SK-N-SH (cell line): ENCODE measurements around the gene TTC39B. TPM values are rescaled to one million over a fixed set of nuclear protein-coding genes. Genes with fewer than 3 reads are reported as not detected.

Experiments
- CTCF ChIA-PET: fragments of 300-600, 350-600 bp; formaldehyde crosslinking; extraction: SDS; loops from one replicate; lab custom pipeline; 2021; lab: Yijun Ruan, JAX
- POLR2A ChIA-PET: fragments of 350-600 bp; sonication (Branson Sonifier 250); formaldehyde crosslinking; extraction: SDS; loops from one replicate; lab custom pipeline; 2020; ENCODE audit warnings: antibody characterized with exemption, inconsistent platforms; lab: Yijun Ruan, JAX
- DNase-seq: peaks from one replicate; pipeline ENCODE4 v3.0.0; 2012
- H2AFZ ChIP-seq: fragments of 200-600 bp; sonication (generic); 2 replicates; pipeline ENCODE4 v1.8.1; 2016; ENCODE audit warnings: antibody characterized with exemption, mild to moderate bottlenecking, low read depth
- H3F3A ChIP-seq: fragments of 200-600 bp; sonication (generic); replicated peaks from 2 replicates; pipeline ENCODE3; 2016; ENCODE audit warnings: antibody characterized with exemption, mild to moderate bottlenecking; ENCODE audit not compliant: insufficient read depth
- H3K27ac ChIP-seq, 2 experiments: fragments of 200-500 bp in 1 of 2; fragments of 200-600 bp in 1 of 2; sonication (Bioruptor generic) in 1 of 2; sonication (generic), shearing (Covaris generic) in 1 of 2; 2 replicates each; pipeline versions ENCODE4 v1.5.1 to v1.6.1; 2014 to 2016; ENCODE audit warnings: low read depth in 2 of 2, inconsistent platforms in 1 of 2, low read length in 1 of 2, mild to moderate bottlenecking in 1 of 2, mixed read lengths in 1 of 2
- H3K27me3 ChIP-seq: fragments of 200-600 bp; sonication (generic), shearing (Covaris generic); 2 replicates; pipeline ENCODE4 v1.6.1; 2016; ENCODE audit warnings: mixed run types; ENCODE audit not compliant: insufficient read depth
- H3K36me3 ChIP-seq, 2 experiments: fragments of 200-500 bp in 1 of 2; fragments of 200-600 bp in 1 of 2; sonication (Bioruptor generic) in 1 of 2; sonication (generic) in 1 of 2; replicated peaks in 1 of 2; 2 replicates each; pipeline versions ENCODE3 to v1.5.1; 2014 to 2016; ENCODE audit warnings: low read length in 1 of 2, mild to moderate bottlenecking in 1 of 2; ENCODE audit not compliant: insufficient read depth in 2 of 2, control insufficient read depth in 1 of 2
- H3K4me1 ChIP-seq, 2 experiments: fragments of 200-500 bp in 1 of 2; fragments of 200-600 bp in 1 of 2; sonication (Bioruptor generic) in 1 of 2; sonication (generic), shearing (Covaris generic) in 1 of 2; 2 replicates each; pipeline versions ENCODE4 v1.5.1 to v1.6.1; 2014 to 2016; ENCODE audit warnings: low read depth in 1 of 2, low read length in 1 of 2, mixed run types in 1 of 2; ENCODE audit not compliant: insufficient read depth in 2 of 2, control insufficient read depth in 1 of 2
- H3K4me2 ChIP-seq: fragments of 200-600 bp; sonication (generic), shearing (Covaris generic); 2 replicates; pipeline ENCODE4 v1.6.1; 2017; ENCODE audit warnings: mixed run types
- H3K4me3 ChIP-seq, 2 experiments: fragments of 200-500 bp in 1 of 2; fragments of 200-600 bp in 1 of 2; sonication (Bioruptor generic) in 1 of 2; sonication (generic), shearing (Covaris generic) in 1 of 2; 2 replicates each; pipeline versions ENCODE4 v1.5.1 to v1.8.1; 2014 to 2016; ENCODE audit warnings: low read depth in 2 of 2, inconsistent platforms in 1 of 2, low read length in 1 of 2, mild to moderate bottlenecking in 1 of 2, mixed read lengths in 1 of 2, moderate library complexity in 1 of 2
- H3K79me2 ChIP-seq: fragments of 200-600 bp; sonication (generic); 2 replicates; pipeline ENCODE4 v1.8.1; 2017; ENCODE audit warnings: mild to moderate bottlenecking; ENCODE audit not compliant: insufficient read depth
- H3K9ac ChIP-seq: fragments of 200-600 bp; sonication (generic); 2 replicates; pipeline ENCODE4 v1.6.1; 2017; ENCODE audit warnings: mixed run types
- H3K9me2 ChIP-seq: fragments of 200-600 bp; sonication (generic); 2 replicates; pipeline ENCODE4 v1.6.1; 2017; ENCODE audit warnings: mixed run types
- H3K9me3 ChIP-seq: fragments of 200-600 bp; sonication (generic); 2 replicates; pipeline ENCODE4 v1.6.1; 2017; ENCODE audit warnings: mixed run types, mild to moderate bottlenecking, moderate library complexity
- H4K20me1 ChIP-seq: fragments of 200-600 bp; sonication (generic); 2 replicates; pipeline ENCODE4 v1.6.1; 2017; ENCODE audit warnings: mild to moderate bottlenecking, mixed run types; ENCODE audit not compliant: insufficient read depth
- CHD2 ChIP-seq: fragments of 150-350 bp; IDR thresholded peaks from 2 replicates; pipeline ENCODE4 v1.6.1; 2018; ENCODE audit warnings: low read length; ENCODE audit not compliant: partially characterized antibody
- EZH2phosphoT487 ChIP-seq: fragments of 200-600 bp; sonication (generic); IDR thresholded peaks from 2 replicates; pipeline ENCODE4 v1.6.1; 2017; ENCODE audit warnings: low read depth, mixed run types, mild to moderate bottlenecking, antibody characterized with exemption, moderate library complexity, borderline replicate concordance
- FOSL2 ChIP-seq: IDR thresholded peaks from 2 replicates; pipeline ENCODE4 v1.4.0; 2012; ENCODE audit warnings: low read depth, mild to moderate bottlenecking, moderate library complexity, borderline replicate concordance
- FOXM1 ChIP-seq: IDR thresholded peaks from 2 replicates; pipeline ENCODE4 v1.4.0; 2012; ENCODE audit warnings: low read depth, mild to moderate bottlenecking
- JUND ChIP-seq: IDR thresholded peaks from 2 replicates; pipeline ENCODE4 v1.4.0; 2012
- MEF2A ChIP-seq: IDR thresholded peaks from 2 replicates; pipeline ENCODE4 v1.4.0; 2012; ENCODE audit warnings: low read depth, borderline replicate concordance
- RFX5 ChIP-seq: IDR thresholded peaks from 2 replicates; pipeline ENCODE4 v1.6.1; 2012; ENCODE audit warnings: mild to moderate bottlenecking, improper control_type of control experiment, low read length
- TAF1 ChIP-seq: IDR thresholded peaks from 2 replicates; pipeline ENCODE4 v1.6.1; 2012; ENCODE audit warnings: low read depth, mild to moderate bottlenecking, low read length, moderate library complexity, borderline replicate concordance
- TCF12 ChIP-seq: IDR thresholded peaks from 2 replicates; pipeline ENCODE4 v1.4.0; 2012
- WGBS: methylation state at CpG from one replicate; pipeline ENCODE4 v1.1.6; 2017; ENCODE audit warnings: low lambda C conversion rate; 5-methylcytosine and 5-hydroxymethylcytosine counted together
- polyA plus RNA-seq, 3 experiments: library from polyadenylated mRNA; depleted of rRNA; stranded (reverse); fragments of >200 nt; gene quantifications; 2 replicates each; pipeline ENCODE4 v1.2.3, GENCODE V29; 2012
- TF ChIP-seq, protein P1 (sequence below): IDR thresholded peaks from 2 replicates; pipeline ENCODE4 v1.4.0; 2012; ENCODE audit warnings: low read depth, borderline replicate concordance
- TF ChIP-seq, protein P2 (sequence below): IDR thresholded peaks from 2 replicates; pipeline ENCODE4 v1.6.1; 2012; ENCODE audit warnings: mild to moderate bottlenecking, low read depth, low read length, moderate library complexity
- TF ChIP-seq, protein P3 (sequence below): IDR thresholded peaks from 2 replicates; pipeline ENCODE4; 2012

TTC39B gene
- polyA plus RNA-seq, 1 of the 3 experiments (the other 2 are of a cell fraction) = 0.54 TPM

DNA sequence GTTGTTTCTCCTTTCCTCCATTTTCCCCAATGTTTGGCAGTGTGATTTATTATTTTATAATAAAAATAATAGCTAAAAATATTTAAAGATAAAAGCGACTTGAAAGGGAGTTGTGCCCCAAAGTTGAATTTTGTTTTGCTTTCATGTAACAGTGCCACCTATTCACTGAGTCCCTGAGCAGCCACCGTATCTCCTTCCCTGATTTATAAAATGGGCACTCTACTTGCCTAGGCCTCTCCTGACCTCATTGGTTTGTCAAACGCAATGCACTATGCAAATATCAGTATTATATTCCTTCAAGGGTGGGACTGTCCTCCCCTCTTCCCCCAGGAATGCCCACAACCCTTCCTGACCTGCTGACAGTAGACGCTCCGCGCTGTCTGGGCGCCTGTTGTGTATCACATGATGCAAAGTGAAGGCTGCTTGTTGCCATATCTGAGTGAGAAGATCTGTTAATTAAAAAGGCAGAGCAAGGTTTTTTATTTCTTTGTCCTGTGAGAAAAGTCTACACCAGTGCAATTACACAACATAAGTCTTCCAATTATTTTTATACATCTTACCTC is 81.4 kb downstream of the TTC39B start:
- Histone ChIP-seq H3K36me3 (peaks cover 0 to 2% of the 10 kb centered on the region in 2 experiments), H2AFZ (no peak overlapping the region), H3K9ac (no peak overlapping the region), H3K27me3 (no peaks in the 10 kb centered on the region), H3F3A (no peaks in the 10 kb centered on the region), H3K27ac (no peak overlapping the region), H3K4me2 (no peak overlapping the region), H3K4me1 (peaks cover 0 to 2% of the 10 kb centered on the region in 2 experiments; a peak in 1 of 4 replicates), H3K9me3 (no peaks in the 10 kb centered on the region)
- POLR2A ChIA-PET = no interaction called here
- no peak for DNase-seq
- WGBS = 88% methylated on average over 7 of the region's 7 CpGs
- no peak for TF ChIP-seq JUND
- TF ChIP-seq, all 33 proteins: peak for 0
- Histone ChIP-seq H4K20me1 (no peaks in the 10 kb centered on the region), H3K4me3 (no peak overlapping the region), H3K79me2 (no peaks in the 10 kb centered on the region), H3K9me2 (no peaks in the 10 kb centered on the region)
- CTCF ChIA-PET = no interaction called here

DNA sequence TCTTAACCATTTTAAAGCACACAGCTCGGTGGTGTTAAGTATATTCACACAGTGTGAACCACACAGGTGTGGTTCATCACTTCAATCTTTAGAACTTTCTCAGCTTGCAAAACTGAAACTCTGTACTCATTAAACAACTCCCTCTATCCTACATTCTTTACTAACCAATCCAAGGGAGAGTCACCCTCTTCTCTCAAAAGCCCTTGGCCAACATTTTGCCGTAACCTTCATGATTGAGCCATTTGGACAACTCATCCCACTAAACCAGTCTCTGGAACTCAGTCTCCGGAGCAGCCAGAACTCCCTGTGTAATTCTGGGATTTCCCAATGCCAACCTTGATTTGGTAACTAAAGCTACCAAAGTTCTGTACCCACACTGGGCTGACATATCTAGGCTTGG is 84.7 kb downstream of the TTC39B start:
- no peak for TF ChIP-seq EZH2phosphoT487
- TF ChIP-seq CHD2 = no peak
- TF ChIP-seq MEF2A = no peak
- TF ChIP-seq FOXM1 = no peak
- TF ChIP-seq FOSL2 = no peak
- TF ChIP-seq, protein P1, sequence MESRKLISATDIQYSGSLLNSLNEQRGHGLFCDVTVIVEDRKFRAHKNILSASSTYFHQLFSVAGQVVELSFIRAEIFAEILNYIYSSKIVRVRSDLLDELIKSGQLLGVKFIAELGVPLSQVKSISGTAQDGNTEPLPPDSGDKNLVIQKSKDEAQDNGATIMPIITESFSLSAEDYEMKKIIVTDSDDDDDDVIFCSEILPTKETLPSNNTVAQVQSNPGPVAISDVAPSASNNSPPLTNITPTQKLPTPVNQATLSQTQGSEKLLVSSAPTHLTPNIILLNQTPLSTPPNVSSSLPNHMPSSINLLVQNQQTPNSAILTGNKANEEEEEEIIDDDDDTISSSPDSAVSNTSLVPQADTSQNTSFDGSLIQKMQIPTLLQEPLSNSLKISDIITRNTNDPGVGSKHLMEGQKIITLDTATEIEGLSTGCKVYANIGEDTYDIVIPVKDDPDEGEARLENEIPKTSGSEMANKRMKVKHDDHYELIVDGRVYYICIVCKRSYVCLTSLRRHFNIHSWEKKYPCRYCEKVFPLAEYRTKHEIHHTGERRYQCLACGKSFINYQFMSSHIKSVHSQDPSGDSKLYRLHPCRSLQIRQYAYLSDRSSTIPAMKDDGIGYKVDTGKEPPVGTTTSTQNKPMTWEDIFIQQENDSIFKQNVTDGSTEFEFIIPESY = no peak
- no peak for TF ChIP-seq TAF1
- no peak for TF ChIP-seq RFX5
- TF ChIP-seq, all 33 proteins: peak for 0
- H4K20me1 ChIP-seq = no peaks in the 10 kb centered on the region
- no peaks in the 10 kb centered on the region for H3K79me2 ChIP-seq
- no peak overlapping the region for H2AFZ ChIP-seq
- WGBS = 91% methylated on average over 3 of the region's 3 CpGs
- CTCF ChIA-PET = interaction anchor here (1.4 to 3.5 kb wide), 3 partner anchors 10 to 12 kb away, joined by 5 to 20 read pairs (median 13); no protein-coding TSS in a partner anchor
- H3K4me3 ChIP-seq = no peak overlapping the region
- no peaks in the 10 kb centered on the region for H3K9me3 ChIP-seq
- no peaks in the 10 kb centered on the region for H3F3A ChIP-seq
- no peaks in the 10 kb centered on the region for H3K9me2 ChIP-seq
- H3K4me2 ChIP-seq = no peak overlapping the region
- no peaks in the 10 kb centered on the region for H3K27me3 ChIP-seq
- peaks cover 0 to 2% of the 10 kb centered on the region in 2 experiments; a peak in 1 of 4 replicates for H3K4me1 ChIP-seq
- DNase-seq = no peak
- H3K9ac ChIP-seq = no peak overlapping the region
- POLR2A ChIA-PET = no interaction called here
- H3K36me3 ChIP-seq = peaks cover 0 to 2% of the 10 kb centered on the region in 2 experiments
- no peak overlapping the region for H3K27ac ChIP-seq

DNA sequence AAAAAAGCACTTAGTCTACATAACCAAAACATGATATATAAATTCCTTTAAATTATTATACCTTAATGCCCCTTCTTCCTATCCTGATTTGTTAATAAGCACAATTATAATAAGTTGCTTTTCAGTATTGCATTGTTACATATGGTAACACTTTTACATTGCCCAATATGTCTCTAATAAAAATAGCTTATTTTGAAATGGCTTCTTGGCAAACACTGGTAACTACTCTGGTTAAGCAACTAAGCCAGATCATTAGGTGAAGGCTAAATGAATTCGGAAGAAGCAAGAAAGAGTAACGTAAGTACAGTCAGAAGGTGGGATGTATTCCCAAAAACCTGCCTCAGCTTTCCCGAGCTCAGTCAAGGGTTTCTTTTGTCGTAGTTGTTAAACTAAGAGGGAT is 85.3 kb downstream of the TTC39B start:
- peaks cover 0 to 2% of the 10 kb centered on the region in 2 experiments; a peak in 1 of 4 replicates for H3K4me1 ChIP-seq
- H3K9me3 ChIP-seq = no peaks in the 10 kb centered on the region
- H3K27me3 ChIP-seq = no peaks in the 10 kb centered on the region
- H3F3A ChIP-seq = no peaks in the 10 kb centered on the region
- no peak overlapping the region for H2AFZ ChIP-seq
- no peak for DNase-seq
- no peaks in the 10 kb centered on the region for H3K9me2 ChIP-seq
- peaks cover 0 to 2% of the 10 kb centered on the region in 2 experiments for H3K36me3 ChIP-seq
- no peak overlapping the region for H3K27ac ChIP-seq
- ChIA-PET CTCF (interaction anchor here (1.4 to 3.5 kb wide), 3 partner anchors 9 to 11 kb away, joined by 5 to 20 read pairs (median 13); no protein-coding TSS in a partner anchor), POLR2A (no interaction called here)
- no peak overlapping the region for H3K4me2 ChIP-seq
- 72% methylated on average over 4 of the region's 4 CpGs for WGBS
- H4K20me1 ChIP-seq = no peaks in the 10 kb centered on the region
- H3K4me3 ChIP-seq = no peak overlapping the region
- H3K79me2 ChIP-seq = no peaks in the 10 kb centered on the region
- no peak overlapping the region for H3K9ac ChIP-seq
- TF ChIP-seq TCF12 (no peak), JUND (no peak)
- TF ChIP-seq, protein P2, sequence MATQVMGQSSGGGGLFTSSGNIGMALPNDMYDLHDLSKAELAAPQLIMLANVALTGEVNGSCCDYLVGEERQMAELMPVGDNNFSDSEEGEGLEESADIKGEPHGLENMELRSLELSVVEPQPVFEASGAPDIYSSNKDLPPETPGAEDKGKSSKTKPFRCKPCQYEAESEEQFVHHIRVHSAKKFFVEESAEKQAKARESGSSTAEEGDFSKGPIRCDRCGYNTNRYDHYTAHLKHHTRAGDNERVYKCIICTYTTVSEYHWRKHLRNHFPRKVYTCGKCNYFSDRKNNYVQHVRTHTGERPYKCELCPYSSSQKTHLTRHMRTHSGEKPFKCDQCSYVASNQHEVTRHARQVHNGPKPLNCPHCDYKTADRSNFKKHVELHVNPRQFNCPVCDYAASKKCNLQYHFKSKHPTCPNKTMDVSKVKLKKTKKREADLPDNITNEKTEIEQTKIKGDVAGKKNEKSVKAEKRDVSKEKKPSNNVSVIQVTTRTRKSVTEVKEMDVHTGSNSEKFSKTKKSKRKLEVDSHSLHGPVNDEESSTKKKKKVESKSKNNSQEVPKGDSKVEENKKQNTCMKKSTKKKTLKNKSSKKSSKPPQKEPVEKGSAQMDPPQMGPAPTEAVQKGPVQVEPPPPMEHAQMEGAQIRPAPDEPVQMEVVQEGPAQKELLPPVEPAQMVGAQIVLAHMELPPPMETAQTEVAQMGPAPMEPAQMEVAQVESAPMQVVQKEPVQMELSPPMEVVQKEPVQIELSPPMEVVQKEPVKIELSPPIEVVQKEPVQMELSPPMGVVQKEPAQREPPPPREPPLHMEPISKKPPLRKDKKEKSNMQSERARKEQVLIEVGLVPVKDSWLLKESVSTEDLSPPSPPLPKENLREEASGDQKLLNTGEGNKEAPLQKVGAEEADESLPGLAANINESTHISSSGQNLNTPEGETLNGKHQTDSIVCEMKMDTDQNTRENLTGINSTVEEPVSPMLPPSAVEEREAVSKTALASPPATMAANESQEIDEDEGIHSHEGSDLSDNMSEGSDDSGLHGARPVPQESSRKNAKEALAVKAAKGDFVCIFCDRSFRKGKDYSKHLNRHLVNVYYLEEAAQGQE = no peak
- TF ChIP-seq, protein P3, sequence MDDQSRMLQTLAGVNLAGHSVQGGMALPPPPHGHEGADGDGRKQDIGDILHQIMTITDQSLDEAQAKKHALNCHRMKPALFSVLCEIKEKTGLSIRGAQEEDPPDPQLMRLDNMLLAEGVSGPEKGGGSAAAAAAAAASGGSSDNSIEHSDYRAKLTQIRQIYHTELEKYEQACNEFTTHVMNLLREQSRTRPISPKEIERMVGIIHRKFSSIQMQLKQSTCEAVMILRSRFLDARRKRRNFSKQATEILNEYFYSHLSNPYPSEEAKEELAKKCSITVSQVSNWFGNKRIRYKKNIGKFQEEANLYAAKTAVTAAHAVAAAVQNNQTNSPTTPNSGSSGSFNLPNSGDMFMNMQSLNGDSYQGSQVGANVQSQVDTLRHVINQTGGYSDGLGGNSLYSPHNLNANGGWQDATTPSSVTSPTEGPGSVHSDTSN = no peak
- TF ChIP-seq, protein P1 = no peak
